AG04449 (cell line): ENCODE data around the gene SCART1.

Experiments
- CTCF ChIA-PET: fragments of 350-600 bp; formaldehyde crosslinking; extraction: SDS; loops from one replicate; lab custom pipeline; 2021; ENCODE audit warnings: antibody characterized with exemption; lab: Yijun Ruan, JAX
- POLR2A ChIA-PET: fragments of 400-600, 350-600 bp; formaldehyde crosslinking; extraction: SDS; loops from one replicate; lab custom pipeline; 2020; ENCODE audit warnings: antibody characterized with exemption, inconsistent platforms; lab: Yijun Ruan, JAX
- DNase-seq: peaks from one replicate; pipeline ENCODE4 v3.0.0-alpha.2; 2010; ENCODE audit warnings: low read depth, low spot score
- H3K4me3 ChIP-seq: 2 replicates; pipeline ENCODE4 v1.5.1; 2011; ENCODE audit warnings: low read depth, mild to moderate bottlenecking, control low read depth, low read length
- CTCF ChIP-seq: IDR thresholded peaks from one replicate; pipeline ENCODE4 v1.5.1; 2011; ENCODE audit warnings: mild to moderate bottlenecking, moderate library complexity, low read length, control low read depth, inconsistent platforms; ENCODE audit not compliant: insufficient read depth; ENCODE audit errors: missing control alignments

SCART1 gene

GRCh38 chr10:133448120-133448519, 5.6 kb upstream of the SCART1 start:
- no peak for DNase-seq
- H3K4me3 ChIP-seq: no peak overlapping the region
- POLR2A ChIA-PET: no interaction called here
- TF ChIP-seq CTCF: no peak
- CTCF ChIA-PET: interaction anchor here (1.4 kb wide), 1 partner anchor 119 kb away, joined by 3 read pairs; no protein-coding TSS in a partner anchor

GRCh38 chr10:133451346-133451745, 2.4 kb upstream of the SCART1 start:
- ChIA-PET CTCF (interaction anchor here (1.0 to 3.4 kb wide), 4 partner anchors 11 to 122 kb away, joined by 3 to 12 read pairs (median 4); no protein-coding TSS in a partner anchor), POLR2A (no interaction called here)

DNA sequence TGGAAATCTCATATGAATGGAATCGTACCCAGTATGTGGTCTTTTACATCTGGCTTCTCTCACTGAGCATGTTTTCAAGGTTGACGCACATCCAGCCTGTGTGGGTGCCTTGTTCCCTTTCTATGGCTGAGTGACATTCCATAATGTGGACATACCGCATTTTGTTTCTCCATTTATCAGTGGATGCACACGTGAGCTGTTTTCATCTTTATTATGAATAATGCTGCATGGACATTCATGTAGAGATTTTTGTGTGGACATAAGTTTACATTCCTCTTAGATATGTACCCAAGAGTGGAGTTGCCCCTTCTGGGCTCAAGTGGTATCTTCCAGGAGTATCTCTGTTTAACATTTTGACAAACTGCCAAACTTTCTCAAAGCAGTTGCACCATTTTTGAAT, 1.3 kb upstream of the SCART1 start:
- no peak for DNase-seq
- H3K4me3 ChIP-seq: no peak overlapping the region
- ChIA-PET CTCF (interaction anchor here (1.2 to 3.4 kb wide), 2 partner anchors 10 to 123 kb away, joined by 3 to 12 read pairs; no protein-coding TSS in a partner anchor), POLR2A (no interaction called here)
- TF ChIP-seq CTCF: no peak

More at GRCh38 chr10:133451346-133451745, 2.4 kb upstream of the SCART1 start:
- no peak for DNase-seq
- no peak overlapping the region for H3K4me3 ChIP-seq
- TF ChIP-seq CTCF: no peak

- no peak for DNase-seq
- H3K4me3 ChIP-seq: no peak overlapping the region
- TF ChIP-seq CTCF: no peak
- CTCF ChIA-PET: interaction anchor here (1.1 kb wide), 1 partner anchor 8 kb away, joined by 3 read pairs; no protein-coding TSS in a partner anchor
- POLR2A ChIA-PET: no interaction called here
Measured at GRCh38 chr10:133454204-133454893, 604 bp downstream of the SCART1 start.

DNA sequence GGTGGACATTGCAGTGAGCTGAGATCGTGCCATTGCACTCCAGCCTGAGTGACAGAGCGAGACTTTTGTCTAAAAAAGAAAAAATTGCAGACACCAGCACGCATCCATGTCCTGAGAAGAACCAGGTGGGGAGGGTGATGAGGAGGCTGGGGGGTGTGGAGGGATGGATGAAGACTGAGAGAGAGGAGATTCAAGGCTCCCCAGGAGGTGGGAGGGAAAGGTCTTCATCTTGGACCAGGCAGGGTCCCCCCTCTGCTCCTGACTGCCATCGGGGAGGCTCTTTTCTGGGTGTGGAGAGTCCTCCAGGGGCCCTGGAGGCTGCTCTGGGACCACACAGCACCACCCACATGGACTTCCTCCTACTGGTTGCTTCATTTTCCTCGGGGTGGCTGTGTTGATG, 1.5 kb downstream of the SCART1 start:
- TF ChIP-seq CTCF: no peak
- DNase-seq: no peak
- POLR2A ChIA-PET: no interaction called here
- CTCF ChIA-PET: no interaction called here
- no peak overlapping the region for H3K4me3 ChIP-seq

GRCh38 chr10:133455611-133456031, 1.9 kb downstream of the SCART1 start:
- no peak for TF ChIP-seq CTCF
- ChIA-PET POLR2A (no interaction called here), CTCF (no interaction called here)
- H3K4me3 ChIP-seq: no peak overlapping the region
- no peak for DNase-seq
